Measurements from ENCODE around the gene BBX.

DNA sequence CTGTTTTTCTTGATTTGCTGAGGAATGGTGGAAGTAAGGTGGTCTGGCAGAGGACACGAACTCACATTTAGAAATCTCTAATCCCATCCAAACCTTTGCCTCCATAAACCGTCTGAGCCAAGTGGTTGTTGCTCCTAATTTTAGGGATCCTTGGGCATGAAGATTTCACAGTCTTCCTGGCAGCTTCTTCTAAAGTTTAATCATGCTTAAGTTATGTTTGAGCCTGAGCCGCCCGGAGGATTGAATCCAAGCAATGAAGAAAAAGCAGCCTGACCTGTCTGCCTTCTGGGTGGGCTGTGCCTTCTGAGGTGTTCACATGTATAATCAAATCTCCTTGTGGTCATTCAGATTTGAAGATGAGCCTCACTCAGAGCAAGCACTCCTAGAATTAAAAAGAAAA is 319.1 kb downstream of the BBX start:
- TF ChIP-seq, protein P1, sequence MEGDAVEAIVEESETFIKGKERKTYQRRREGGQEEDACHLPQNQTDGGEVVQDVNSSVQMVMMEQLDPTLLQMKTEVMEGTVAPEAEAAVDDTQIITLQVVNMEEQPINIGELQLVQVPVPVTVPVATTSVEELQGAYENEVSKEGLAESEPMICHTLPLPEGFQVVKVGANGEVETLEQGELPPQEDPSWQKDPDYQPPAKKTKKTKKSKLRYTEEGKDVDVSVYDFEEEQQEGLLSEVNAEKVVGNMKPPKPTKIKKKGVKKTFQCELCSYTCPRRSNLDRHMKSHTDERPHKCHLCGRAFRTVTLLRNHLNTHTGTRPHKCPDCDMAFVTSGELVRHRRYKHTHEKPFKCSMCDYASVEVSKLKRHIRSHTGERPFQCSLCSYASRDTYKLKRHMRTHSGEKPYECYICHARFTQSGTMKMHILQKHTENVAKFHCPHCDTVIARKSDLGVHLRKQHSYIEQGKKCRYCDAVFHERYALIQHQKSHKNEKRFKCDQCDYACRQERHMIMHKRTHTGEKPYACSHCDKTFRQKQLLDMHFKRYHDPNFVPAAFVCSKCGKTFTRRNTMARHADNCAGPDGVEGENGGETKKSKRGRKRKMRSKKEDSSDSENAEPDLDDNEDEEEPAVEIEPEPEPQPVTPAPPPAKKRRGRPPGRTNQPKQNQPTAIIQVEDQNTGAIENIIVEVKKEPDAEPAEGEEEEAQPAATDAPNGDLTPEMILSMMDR (IDR thresholded peaks at IDR 0.05; ENCODE audit: borderline replicate concordance, extremely low read depth, low read length, poor library complexity, severe bottlenecking) = no peak
- no peak for TF ChIP-seq EZH2 (IDR thresholded peaks at IDR 0.05; ENCODE audit: borderline replicate concordance, low read depth, low read length, severe bottlenecking)

Measured in DND-41 (cell line).